Endodermal cell (in vitro differentiated cells): ENCODE measurements around the gene MEIOB. TPM values are rescaled to one million over a fixed set of nuclear protein-coding genes. Genes with fewer than 3 reads are reported as not detected.
"Not testable (repeated sequence)": the region's sequence is repeated elsewhere in the genome, so short reads cannot be mapped to it uniquely, and the experiment has no call there.

Source experiments
- DNase-seq: peaks from one replicate; pipeline ENCODE4 v3.0.0-alpha.2; 2017
- H3K27ac ChIP-seq: 2 replicates; pipeline ENCODE4 v1.5.1; 2013; ENCODE audit warnings: mild to moderate bottlenecking, low read depth, low read length, moderate library complexity
- H3K27me3 ChIP-seq: 2 replicates; pipeline ENCODE4 v1.6.1; 2013; ENCODE audit warnings: mild to moderate bottlenecking, low read length, moderate library complexity; ENCODE audit not compliant: insufficient read depth, control insufficient read depth, poor library complexity, severe bottlenecking
- H3K36me3 ChIP-seq: 2 replicates; pipeline ENCODE4 v1.7.0; 2013; ENCODE audit warnings: mild to moderate bottlenecking, low read length, moderate library complexity; ENCODE audit not compliant: control insufficient read depth, insufficient read depth
- H3K4me1 ChIP-seq: one replicate; pipeline ENCODE4 v1.7.0; 2013; ENCODE audit warnings: low read length; ENCODE audit not compliant: control insufficient read depth, insufficient read depth
- H3K4me3 ChIP-seq: 2 replicates; pipeline ENCODE4 v1.5.1; 2013; ENCODE audit warnings: mild to moderate bottlenecking, low read length, moderate library complexity
- H3K9ac ChIP-seq: 2 replicates; pipeline ENCODE4 v1.6.1; 2013; ENCODE audit warnings: mild to moderate bottlenecking, low read length, moderate library complexity; ENCODE audit not compliant: poor library complexity, severe bottlenecking; ENCODE audit errors: extremely low read depth
- H3K9me3 ChIP-seq: 2 replicates; pipeline ENCODE4 v1.6.1; 2013; ENCODE audit warnings: mild to moderate bottlenecking, low read length, moderate library complexity; ENCODE audit not compliant: control insufficient read depth
- H3K27ac Mint-ChIP-seq: 2 replicates; pipeline ENCODE4 v1.8.0; 2020; ENCODE audit warnings: mixed read lengths
- H3K27me3 Mint-ChIP-seq: 2 replicates; pipeline ENCODE4 v1.8.0; 2021; ENCODE audit warnings: mild to moderate bottlenecking, mixed read lengths; ENCODE audit not compliant: insufficient read depth
- H3K36me3 Mint-ChIP-seq: 2 replicates; pipeline ENCODE4 v1.8.0; 2020; ENCODE audit warnings: low read depth, mixed read lengths
- H3K4me1 Mint-ChIP-seq: 2 replicates; pipeline ENCODE4 v1.8.0; 2020; ENCODE audit warnings: mixed read lengths
- H3K4me3 Mint-ChIP-seq: 2 replicates; pipeline ENCODE4 v1.8.0; 2020; ENCODE audit warnings: mild to moderate bottlenecking, moderate library complexity, mixed read lengths
- H3K9me3 Mint-ChIP-seq: 2 replicates; pipeline ENCODE4 v1.8.0; 2020; ENCODE audit warnings: mild to moderate bottlenecking, mixed read lengths
- CTCF ChIP-seq: fragments of 200-600 bp; sonication (generic); conservative IDR thresholded peaks from 2 replicates; pipeline ENCODE4 v1.5.0; 2021; ENCODE audit warnings: antibody characterized with exemption, mild to moderate bottlenecking
- WGBS, 2 experiments: methylation state at CpG; one replicate each; pipeline versions ENCODE4 v1.1.5 to v1.1.7; 2013; ENCODE audit warnings: missing lambda C conversion rate in 2 of 2, mixed read lengths in 1 of 2; ENCODE audit not compliant: insufficient coverage in 1 of 2, insufficient read length in 1 of 2; 5-methylcytosine and 5-hydroxymethylcytosine counted together
- total RNA-seq, 2 donors: library from RNA; stranded (reverse); fragmentation: NEBNext Ultra II Directional in 1 of 2; extraction: Animal tissue kit (Norgen Biotek cat#: 25700) in 1 of 2; gene quantifications; 2 replicates in 1 of 2; 3 replicates in 1 of 2; pipeline ENCODE4 v1.2.1, GENCODE V29; 2021

MEIOB gene
- total RNA-seq, 2 donors from 2014 or later, result not detected

GRCh38 chr16:1800701-1801100, 71.3 kb downstream of the MEIOB start:
- 81 to 88% methylated on average over 10 of the region's 10 CpGs for WGBS, 2 experiments
- Mint-ChIP-seq H3K36me3 (peaks cover 42% of the 10 kb centered on the region), H3K4me3 (no peak overlapping the region)

GRCh38 chr16:1799263-1799662, 72.7 kb downstream of the MEIOB start:
- H3K27me3 ChIP-seq, DNase-seq, H3K27ac ChIP-seq, H3K4me3 Mint-ChIP-seq, H3K36me3 ChIP-seq, H3K27me3 Mint-ChIP-seq, H3K4me1 Mint-ChIP-seq, H3K9ac ChIP-seq, H3K27ac Mint-ChIP-seq, H3K4me3 ChIP-seq, H3K4me1 ChIP-seq: not testable (repeated sequence)
- WGBS, 2 experiments, result 69 to 89% methylated on average over 3 to 4 of the region's 5 CpGs
- peaks cover 64% of the 10 kb centered on the region for H3K9me3 Mint-ChIP-seq
- peaks cover 26% of the 10 kb centered on the region for H3K9me3 ChIP-seq
- H3K36me3 Mint-ChIP-seq, result peaks cover 36% of the 10 kb centered on the region

More at GRCh38 chr16:1800701-1801100, 71.3 kb downstream of the MEIOB start:
- Histone ChIP-seq H3K9ac (no peak overlapping the region), H3K4me3 (no peak overlapping the region), H3K36me3 (no peaks in the 10 kb centered on the region), H3K27me3 (no peaks in the 10 kb centered on the region), H3K27ac (no peak overlapping the region), H3K9me3 (peaks cover 26% of the 10 kb centered on the region), H3K4me1 (no peaks in the 10 kb centered on the region)
- TF ChIP-seq CTCF, result no peak
- no peak overlapping the region for H3K27ac Mint-ChIP-seq
- H3K9me3 Mint-ChIP-seq, result peaks cover 68% of the 10 kb centered on the region
- H3K4me1 Mint-ChIP-seq, result no peaks in the 10 kb centered on the region
- no peaks in the 10 kb centered on the region for H3K27me3 Mint-ChIP-seq
- DNase-seq, result no peak

- Histone ChIP-seq H3K9ac (no peak overlapping the region), H3K36me3 (no peaks in the 10 kb centered on the region), H3K27ac (no peak overlapping the region), H3K4me1 (no peaks in the 10 kb centered on the region), H3K27me3 (no peaks in the 10 kb centered on the region), H3K9me3 (peaks cover 26% of the 10 kb centered on the region), H3K4me3 (no peak overlapping the region)
- WGBS, 2 experiments, result 93 to 95% methylated on average over 18 to 32 of the region's 32 CpGs
- Mint-ChIP-seq H3K9me3 (peaks cover 41% of the 10 kb centered on the region), H3K27ac (no peak overlapping the region), H3K4me1 (no peaks in the 10 kb centered on the region), H3K36me3 (peaks cover 25% of the 10 kb centered on the region), H3K4me3 (no peak overlapping the region), H3K27me3 (no peaks in the 10 kb centered on the region)
- no peak for DNase-seq
- no peak for TF ChIP-seq CTCF
These were observed 76.9 kb downstream of the MEIOB start for GRCh38 chr16:1794908-1795666.
